ENCODE data around the gene ATG4D.

DNA sequence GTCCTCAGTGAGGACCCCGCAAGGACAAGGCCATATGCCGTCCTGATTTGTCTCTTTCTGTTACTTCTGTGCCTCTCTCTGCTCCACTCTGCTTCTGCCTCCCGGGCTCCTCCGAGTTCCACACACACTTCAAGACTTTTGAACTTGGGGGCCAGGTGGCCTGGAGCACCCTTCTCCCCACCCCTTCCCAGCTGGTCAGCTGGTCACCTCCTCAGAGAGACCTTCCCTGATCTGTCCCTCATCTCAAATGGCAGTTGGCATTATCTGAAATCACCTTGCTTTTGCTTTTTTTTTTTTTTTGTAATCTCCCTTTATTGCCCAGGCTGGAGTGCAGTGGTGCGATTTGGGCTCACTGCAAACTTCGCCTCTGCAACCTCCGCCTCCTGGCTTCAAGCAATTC lies 24.3 kb upstream of the ATG4D start:
- TF ChIP-seq EZH2 (IDR thresholded peaks at IDR 0.05; ENCODE audit: insufficient read depth, poor library complexity, severe bottlenecking) = no peak
- TF ChIP-seq EZH2phosphoT487 (IDR thresholded peaks at IDR 0.05; ENCODE audit: insufficient read depth, low read depth) = no peak

Data from GM23248 (cell line).